ENCODE results near the gene AKIRIN2. TPM values are rescaled to one million over a fixed set of nuclear protein-coding genes. Genes with fewer than 3 reads are reported as not detected.

Gene AKIRIN2
- total RNA-seq, 1 experiment from 2014 or later, result 68.9 TPM

DNA sequence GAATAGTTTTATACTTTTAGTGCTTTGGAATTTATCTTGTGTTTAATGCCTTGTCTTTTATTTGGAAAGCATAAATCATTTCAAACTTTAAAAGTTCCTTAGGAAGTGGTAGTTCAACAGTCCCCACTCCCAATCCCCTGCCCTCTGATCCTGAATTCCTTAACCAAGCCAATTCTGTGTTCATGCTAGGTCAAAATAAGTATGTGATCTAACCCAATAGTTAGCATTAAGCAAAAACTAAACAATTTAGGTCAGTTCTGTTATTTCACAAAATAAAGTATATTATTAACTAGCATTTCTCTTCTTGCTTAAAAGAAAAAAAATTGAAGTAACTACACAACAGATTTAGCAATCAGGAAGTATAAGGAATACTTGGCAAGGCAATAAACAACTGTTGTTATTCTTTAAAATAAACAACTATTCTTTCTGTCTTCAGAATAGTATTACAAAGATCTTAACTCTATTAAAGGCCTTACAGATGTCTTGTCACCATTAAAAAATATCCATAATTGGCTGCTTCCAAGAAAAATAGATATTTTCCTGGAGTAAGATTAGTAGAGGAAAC, 37.0 kb downstream of the AKIRIN2 start:
- no TSS peak for BruUV-seq (replicated peaks)
- peaks cover 20% of the 10 kb centered on the region for H3K4me1 ChIP-seq (ENCODE audit: insufficient read depth, low read length, poor library complexity, severe bottlenecking)
- H3K36me3 ChIP-seq (ENCODE audit: insufficient read depth, low read length, poor library complexity, severe bottlenecking), result peaks cover 14% of the 10 kb centered on the region
- intact Hi-C loops (cut with micrococcal nuclease; ENCODE audit: unreplicated experiment), result no loop called here
- no peaks in the 10 kb centered on the region for H3K27me3 ChIP-seq (replicated peaks; ENCODE audit: insufficient read depth, low read depth, low read length, poor library complexity)
- no peak for DNase-seq (ENCODE audit: low spot score)
- no peak for TF ChIP-seq EZH2 (IDR thresholded peaks at IDR 0.05; ENCODE audit: borderline replicate concordance, low read depth, low read length, poor library complexity, severe bottlenecking)
- TF ChIP-seq, protein P1, sequence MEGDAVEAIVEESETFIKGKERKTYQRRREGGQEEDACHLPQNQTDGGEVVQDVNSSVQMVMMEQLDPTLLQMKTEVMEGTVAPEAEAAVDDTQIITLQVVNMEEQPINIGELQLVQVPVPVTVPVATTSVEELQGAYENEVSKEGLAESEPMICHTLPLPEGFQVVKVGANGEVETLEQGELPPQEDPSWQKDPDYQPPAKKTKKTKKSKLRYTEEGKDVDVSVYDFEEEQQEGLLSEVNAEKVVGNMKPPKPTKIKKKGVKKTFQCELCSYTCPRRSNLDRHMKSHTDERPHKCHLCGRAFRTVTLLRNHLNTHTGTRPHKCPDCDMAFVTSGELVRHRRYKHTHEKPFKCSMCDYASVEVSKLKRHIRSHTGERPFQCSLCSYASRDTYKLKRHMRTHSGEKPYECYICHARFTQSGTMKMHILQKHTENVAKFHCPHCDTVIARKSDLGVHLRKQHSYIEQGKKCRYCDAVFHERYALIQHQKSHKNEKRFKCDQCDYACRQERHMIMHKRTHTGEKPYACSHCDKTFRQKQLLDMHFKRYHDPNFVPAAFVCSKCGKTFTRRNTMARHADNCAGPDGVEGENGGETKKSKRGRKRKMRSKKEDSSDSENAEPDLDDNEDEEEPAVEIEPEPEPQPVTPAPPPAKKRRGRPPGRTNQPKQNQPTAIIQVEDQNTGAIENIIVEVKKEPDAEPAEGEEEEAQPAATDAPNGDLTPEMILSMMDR (conservative IDR thresholded peaks at IDR 0.05; ENCODE audit: low read depth, low read length), result no peak
- no peak overlapping the region for H3K4me3 ChIP-seq (ENCODE audit: low read depth, low read length, poor library complexity, severe bottlenecking)
- ChIA-PET POLR2A (ENCODE audit: low non-redundant PET) (no interaction called here), CTCF (no interaction called here)
- H3K9me3 ChIP-seq (ENCODE audit: low read depth, low read length, poor library complexity, severe bottlenecking), result no peaks in the 10 kb centered on the region
- no peak overlapping the region for H3K27ac ChIP-seq (ENCODE audit: low read depth, low read length, poor library complexity, severe bottlenecking)

- Histone ChIP-seq H3K4me1 (ENCODE audit: insufficient read depth, low read length, poor library complexity, severe bottlenecking) (peaks cover 20% of the 10 kb centered on the region), H3K27ac (ENCODE audit: low read depth, low read length, poor library complexity, severe bottlenecking) (no peak overlapping the region), H3K27me3 (replicated peaks; ENCODE audit: insufficient read depth, low read depth, low read length, poor library complexity) (no peaks in the 10 kb centered on the region), H3K9me3 (ENCODE audit: low read depth, low read length, poor library complexity, severe bottlenecking) (no peaks in the 10 kb centered on the region), H3K4me3 (ENCODE audit: low read depth, low read length, poor library complexity, severe bottlenecking) (no peak overlapping the region), H3K36me3 (ENCODE audit: insufficient read depth, low read length, poor library complexity, severe bottlenecking) (peaks cover 14% of the 10 kb centered on the region)
- POLR2A ChIA-PET (ENCODE audit: low non-redundant PET), result no interaction called here
- no TSS peak for BruUV-seq (replicated peaks)
- CTCF ChIA-PET, result no interaction called here
- no peak for DNase-seq (ENCODE audit: low spot score)
- TF ChIP-seq, protein P1 (conservative IDR thresholded peaks at IDR 0.05; ENCODE audit: low read depth, low read length), result no peak
- TF ChIP-seq EZH2 (IDR thresholded peaks at IDR 0.05; ENCODE audit: borderline replicate concordance, low read depth, low read length, poor library complexity, severe bottlenecking), result no peak
- intact Hi-C loops (cut with micrococcal nuclease; ENCODE audit: unreplicated experiment), result no loop called here
Measured at GRCh38 chr6:87663434-87663833, 38.6 kb downstream of the AKIRIN2 start.

DNA sequence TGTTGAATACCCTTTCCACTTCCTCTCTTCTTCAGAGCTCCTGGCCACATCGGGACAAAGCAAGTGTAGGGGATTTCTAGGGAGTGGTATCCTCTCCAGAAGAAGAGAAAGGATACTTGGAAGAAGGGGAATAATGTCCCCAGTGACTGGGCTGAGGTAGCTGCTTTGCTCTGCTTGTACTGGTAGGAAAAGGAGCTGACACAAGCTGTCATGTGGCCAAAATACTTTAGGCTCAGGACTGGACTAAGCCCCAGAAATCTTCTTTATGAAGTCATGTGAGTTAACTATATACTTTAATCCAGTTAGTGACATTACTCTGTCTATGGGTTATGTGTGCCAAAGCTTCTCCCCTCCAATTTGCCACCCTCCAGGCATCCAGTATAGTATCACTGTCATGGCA, 40.5 kb downstream of the AKIRIN2 start:
- TF ChIP-seq, protein P1 (conservative IDR thresholded peaks at IDR 0.05; ENCODE audit: low read depth, low read length), result no peak
- peak; percentile 40 for DNase-seq (ENCODE audit: low spot score)
- Histone ChIP-seq H3K27ac (ENCODE audit: low read depth, low read length, poor library complexity, severe bottlenecking) (peak overlapping the region; percentile 27), H3K4me3 (ENCODE audit: low read depth, low read length, poor library complexity, severe bottlenecking) (no peak overlapping the region), H3K27me3 (replicated peaks; ENCODE audit: insufficient read depth, low read depth, low read length, poor library complexity) (no peaks in the 10 kb centered on the region), H3K4me1 (ENCODE audit: insufficient read depth, low read length, poor library complexity, severe bottlenecking) (peaks cover 20% of the 10 kb centered on the region), H3K36me3 (ENCODE audit: insufficient read depth, low read length, poor library complexity, severe bottlenecking) (peaks cover 22% of the 10 kb centered on the region), H3K9me3 (ENCODE audit: low read depth, low read length, poor library complexity, severe bottlenecking) (no peaks in the 10 kb centered on the region)
- BruUV-seq (replicated peaks), result no TSS peak
- ChIA-PET POLR2A (ENCODE audit: low non-redundant PET) (no interaction called here), CTCF (no interaction called here)
- intact Hi-C loops (cut with micrococcal nuclease; ENCODE audit: unreplicated experiment), result no loop called here
